ENCODE results near the gene ARHGAP40. TPM values are rescaled to one million over a fixed set of nuclear protein-coding genes. Genes with fewer than 3 reads are reported as not detected.

The ARHGAP40 gene
- total and polyA plus RNA-seq, 2 experiments from 2014 or later: 0.21 TPM; not detected in 1

DNA sequence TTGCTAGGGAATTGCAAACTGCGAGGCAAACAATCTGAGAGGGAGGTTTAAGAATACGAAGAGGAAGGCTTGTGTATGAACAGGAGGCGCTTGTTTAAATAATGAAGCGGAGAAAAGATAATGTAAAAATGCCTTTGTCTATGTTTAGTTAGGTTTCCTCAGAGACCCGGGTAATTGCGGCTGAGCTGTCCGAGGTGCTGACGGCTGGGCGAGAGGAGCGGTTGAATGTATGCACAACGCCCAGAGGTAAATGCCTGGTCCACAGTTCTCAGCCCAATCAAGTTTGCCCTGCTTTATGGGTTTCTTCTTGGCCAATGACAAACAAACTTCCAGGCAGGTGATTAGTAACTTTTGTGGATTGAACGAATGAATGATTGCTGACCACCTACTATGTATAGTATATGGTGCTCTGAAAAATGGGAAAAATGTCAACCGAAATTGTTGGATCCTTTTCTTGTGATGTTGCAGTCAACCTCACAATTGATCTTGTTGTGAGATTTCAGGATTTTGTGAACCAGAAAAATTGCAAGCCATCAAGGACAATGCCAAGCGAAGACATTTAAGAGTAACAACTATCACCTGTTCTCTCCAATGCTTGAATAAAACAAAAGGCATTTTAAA is 84.4 kb downstream of the ARHGAP40 start (continued):
- TF ChIP-seq, protein P1, sequence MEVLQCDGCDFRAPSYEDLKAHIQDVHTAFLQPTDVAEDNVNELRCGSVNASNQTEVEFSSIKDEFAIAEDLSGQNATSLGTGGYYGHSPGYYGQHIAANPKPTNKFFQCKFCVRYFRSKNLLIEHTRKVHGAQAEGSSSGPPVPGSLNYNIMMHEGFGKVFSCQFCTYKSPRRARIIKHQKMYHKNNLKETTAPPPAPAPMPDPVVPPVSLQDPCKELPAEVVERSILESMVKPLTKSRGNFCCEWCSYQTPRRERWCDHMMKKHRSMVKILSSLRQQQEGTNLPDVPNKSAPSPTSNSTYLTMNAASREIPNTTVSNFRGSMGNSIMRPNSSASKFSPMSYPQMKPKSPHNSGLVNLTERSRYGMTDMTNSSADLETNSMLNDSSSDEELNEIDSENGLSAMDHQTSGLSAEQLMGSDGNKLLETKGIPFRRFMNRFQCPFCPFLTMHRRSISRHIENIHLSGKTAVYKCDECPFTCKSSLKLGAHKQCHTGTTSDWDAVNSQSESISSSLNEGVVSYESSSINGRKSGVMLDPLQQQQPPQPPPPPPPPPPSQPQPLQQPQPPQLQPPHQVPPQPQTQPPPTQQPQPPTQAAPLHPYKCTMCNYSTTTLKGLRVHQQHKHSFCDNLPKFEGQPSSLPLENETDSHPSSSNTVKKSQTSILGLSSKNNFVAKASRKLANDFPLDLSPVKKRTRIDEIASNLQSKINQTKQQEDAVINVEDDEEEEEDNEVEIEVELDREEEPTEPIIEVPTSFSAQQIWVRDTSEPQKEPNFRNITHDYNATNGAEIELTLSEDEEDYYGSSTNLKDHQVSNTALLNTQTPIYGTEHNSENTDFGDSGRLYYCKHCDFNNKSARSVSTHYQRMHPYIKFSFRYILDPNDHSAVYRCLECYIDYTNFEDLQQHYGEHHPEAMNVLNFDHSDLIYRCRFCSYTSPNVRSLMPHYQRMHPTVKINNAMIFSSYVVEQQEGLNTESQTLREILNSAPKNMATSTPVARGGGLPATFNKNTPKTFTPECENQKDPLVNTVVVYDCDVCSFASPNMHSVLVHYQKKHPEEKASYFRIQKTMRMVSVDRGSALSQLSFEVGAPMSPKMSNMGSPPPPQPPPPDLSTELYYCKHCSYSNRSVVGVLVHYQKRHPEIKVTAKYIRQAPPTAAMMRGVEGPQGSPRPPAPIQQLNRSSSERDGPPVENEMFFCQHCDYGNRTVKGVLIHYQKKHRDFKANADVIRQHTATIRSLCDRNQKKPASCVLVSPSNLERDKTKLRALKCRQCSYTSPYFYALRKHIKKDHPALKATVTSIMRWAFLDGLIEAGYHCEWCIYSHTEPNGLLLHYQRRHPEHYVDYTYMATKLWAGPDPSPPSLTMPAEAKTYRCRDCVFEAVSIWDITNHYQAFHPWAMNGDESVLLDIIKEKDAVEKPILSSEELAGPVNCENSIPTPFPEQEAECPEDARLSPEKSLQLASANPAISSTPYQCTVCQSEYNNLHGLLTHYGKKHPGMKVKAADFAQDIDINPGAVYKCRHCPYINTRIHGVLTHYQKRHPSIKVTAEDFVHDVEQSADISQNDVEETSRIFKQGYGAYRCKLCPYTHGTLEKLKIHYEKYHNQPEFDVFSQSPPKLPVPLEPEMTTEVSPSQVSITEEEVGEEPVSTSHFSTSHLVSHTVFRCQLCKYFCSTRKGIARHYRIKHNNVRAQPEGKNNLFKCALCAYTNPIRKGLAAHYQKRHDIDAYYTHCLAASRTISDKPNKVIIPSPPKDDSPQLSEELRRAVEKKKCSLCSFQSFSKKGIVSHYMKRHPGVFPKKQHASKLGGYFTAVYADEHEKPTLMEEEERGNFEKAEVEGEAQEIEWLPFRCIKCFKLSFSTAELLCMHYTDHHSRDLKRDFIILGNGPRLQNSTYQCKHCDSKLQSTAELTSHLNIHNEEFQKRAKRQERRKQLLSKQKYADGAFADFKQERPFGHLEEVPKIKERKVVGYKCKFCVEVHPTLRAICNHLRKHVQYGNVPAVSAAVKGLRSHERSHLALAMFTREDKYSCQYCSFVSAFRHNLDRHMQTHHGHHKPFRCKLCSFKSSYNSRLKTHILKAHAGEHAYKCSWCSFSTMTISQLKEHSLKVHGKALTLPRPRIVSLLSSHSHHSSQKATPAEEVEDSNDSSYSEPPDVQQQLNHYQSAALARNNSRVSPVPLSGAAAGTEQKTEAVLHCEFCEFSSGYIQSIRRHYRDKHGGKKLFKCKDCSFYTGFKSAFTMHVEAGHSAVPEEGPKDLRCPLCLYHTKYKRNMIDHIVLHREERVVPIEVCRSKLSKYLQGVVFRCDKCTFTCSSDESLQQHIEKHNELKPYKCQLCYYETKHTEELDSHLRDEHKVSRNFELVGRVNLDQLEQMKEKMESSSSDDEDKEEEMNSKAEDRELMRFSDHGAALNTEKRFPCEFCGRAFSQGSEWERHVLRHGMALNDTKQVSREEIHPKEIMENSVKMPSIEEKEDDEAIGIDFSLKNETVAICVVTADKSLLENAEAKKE (CRISPR knock-in tag; IDR thresholded peaks at IDR 0.05): no peak
- TF ChIP-seq, protein P2, sequence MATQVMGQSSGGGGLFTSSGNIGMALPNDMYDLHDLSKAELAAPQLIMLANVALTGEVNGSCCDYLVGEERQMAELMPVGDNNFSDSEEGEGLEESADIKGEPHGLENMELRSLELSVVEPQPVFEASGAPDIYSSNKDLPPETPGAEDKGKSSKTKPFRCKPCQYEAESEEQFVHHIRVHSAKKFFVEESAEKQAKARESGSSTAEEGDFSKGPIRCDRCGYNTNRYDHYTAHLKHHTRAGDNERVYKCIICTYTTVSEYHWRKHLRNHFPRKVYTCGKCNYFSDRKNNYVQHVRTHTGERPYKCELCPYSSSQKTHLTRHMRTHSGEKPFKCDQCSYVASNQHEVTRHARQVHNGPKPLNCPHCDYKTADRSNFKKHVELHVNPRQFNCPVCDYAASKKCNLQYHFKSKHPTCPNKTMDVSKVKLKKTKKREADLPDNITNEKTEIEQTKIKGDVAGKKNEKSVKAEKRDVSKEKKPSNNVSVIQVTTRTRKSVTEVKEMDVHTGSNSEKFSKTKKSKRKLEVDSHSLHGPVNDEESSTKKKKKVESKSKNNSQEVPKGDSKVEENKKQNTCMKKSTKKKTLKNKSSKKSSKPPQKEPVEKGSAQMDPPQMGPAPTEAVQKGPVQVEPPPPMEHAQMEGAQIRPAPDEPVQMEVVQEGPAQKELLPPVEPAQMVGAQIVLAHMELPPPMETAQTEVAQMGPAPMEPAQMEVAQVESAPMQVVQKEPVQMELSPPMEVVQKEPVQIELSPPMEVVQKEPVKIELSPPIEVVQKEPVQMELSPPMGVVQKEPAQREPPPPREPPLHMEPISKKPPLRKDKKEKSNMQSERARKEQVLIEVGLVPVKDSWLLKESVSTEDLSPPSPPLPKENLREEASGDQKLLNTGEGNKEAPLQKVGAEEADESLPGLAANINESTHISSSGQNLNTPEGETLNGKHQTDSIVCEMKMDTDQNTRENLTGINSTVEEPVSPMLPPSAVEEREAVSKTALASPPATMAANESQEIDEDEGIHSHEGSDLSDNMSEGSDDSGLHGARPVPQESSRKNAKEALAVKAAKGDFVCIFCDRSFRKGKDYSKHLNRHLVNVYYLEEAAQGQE (IDR thresholded peaks at IDR 0.05; ENCODE audit: unreplicated experiment): peak; percentile 89
